Esophagus squamous epithelium (tissue), 5 donors: ENCODE measurements around the gene SCMH1. TPM values are rescaled to one million over a fixed set of nuclear protein-coding genes. Genes with fewer than 3 reads are reported as not detected.
A peak's percentile ranks its signal among the peaks of the same experiment; 100 is the strongest.
"Not testable (repeated sequence)": the region's sequence is repeated elsewhere in the genome, so short reads cannot be mapped to it uniquely, and the experiment has no call there.

Experiments used
- DNase-seq: peaks from one replicate; lab custom pipeline; 2025; lab: John Stamatoyannopoulos, UW
- H3K27ac ChIP-seq, 4 donors: fragments of 200-600 bp; sonication (generic); one replicate each; pipeline ENCODE4 v1.5.1; 2016 to 2019; ENCODE audit warnings: mild to moderate bottlenecking in 1 of 4
- H3K27me3 ChIP-seq, 4 donors: fragments of 200-600 bp; sonication (generic); 1 replicate in 3 of 4; 2 replicates in 1 of 4; pipeline versions ENCODE4 v1.5.1 to v1.6.0; 2017 to 2021; ENCODE audit warnings: antibody characterized with exemption in 1 of 4
- H3K36me3 ChIP-seq, 3 donors: fragments of 200-600 bp; sonication (generic); one replicate each; pipeline ENCODE4 v1.5.1; 2016 to 2019
- H3K4me1 ChIP-seq, 3 donors: fragments of 200-600 bp; sonication (generic); one replicate each; pipeline ENCODE4 v1.5.1; 2017 to 2019
- H3K4me3 ChIP-seq, 4 donors: fragments of 200-600 bp; sonication (generic); 1 replicate in 3 of 4; 2 replicates in 1 of 4; pipeline ENCODE4 v1.5.1; 2016 to 2019; ENCODE audit warnings: mild to moderate bottlenecking in 2 of 4, moderate library complexity in 1 of 4
- H3K9me3 ChIP-seq, 3 donors: fragments of 200-600 bp; sonication (generic); one replicate each; pipeline ENCODE4 v1.5.1; 2016 to 2019
- CTCF ChIP-seq, 6 experiments: fragments of 450-650 bp in 4 of 6; fragments of 200-600 bp in 2 of 6; sonication (generic) in 2 of 6; IDR thresholded peaks; one replicate each; pipeline ENCODE4 v1.5.1; 2016 to 2019; ENCODE audit warnings: antibody characterized with exemption in 6 of 6, mild to moderate bottlenecking in 4 of 6, moderate library complexity in 4 of 6
- POLR2A ChIP-seq, 4 donors: fragments of 450-650 bp; IDR thresholded peaks; one replicate each; pipeline ENCODE4 v1.6.1; 2017; ENCODE audit warnings: antibody characterized with exemption in 4 of 4, mild to moderate bottlenecking in 4 of 4, moderate library complexity in 3 of 4
- WGBS, 2 donors: methylation state at CpG; one replicate each; pipeline ENCODE4 v1.1.5; 2018; 5-methylcytosine and 5-hydroxymethylcytosine counted together
- intact Hi-C: fragments of 100-400 bp; cut with DNase I; formaldehyde crosslinking; loops from one replicate; pipeline ENCODE4 v1.15.0; 2022
- total RNA-seq, 4 donors: library from RNA; depleted of rRNA; stranded (reverse); fragments of >200 nt; gene quantifications; one replicate each; pipeline ENCODE4 v1.1.0, GENCODE V29; 2016
- donor health status: DM: yes; HTN: yes; CAD: no.

The SCMH1 gene
- total RNA-seq, 4 donors from 2014 or later = 4.4 to 46.9 (median 16.3) TPM

- Histone ChIP-seq H3K27ac (no peak overlapping the region), H3K4me3 (no peak overlapping the region), H3K4me1 (no peaks in the 10 kb centered on the region), H3K36me3 (peaks cover 0 to 24% (median 0%) of the 10 kb centered on the region in 3 donors), H3K9me3 (peaks cover 0 to 6% (median 2%) of the 10 kb centered on the region in 3 donors), H3K27me3 (no peaks in the 10 kb centered on the region)
- DNase-seq = no peak
- TF ChIP-seq CTCF (IDR thresholded peaks at IDR 0.05) = no peak
- no peak for TF ChIP-seq POLR2A (IDR thresholded peaks at IDR 0.05)
- WGBS, 2 donors = 80 to 88% methylated on average over 1 of the region's 1 CpG
- intact Hi-C loops = no loop called here
Observed at GRCh38 chr1:41135196-41135947, 106.7 kb downstream of the SCMH1 start.

DNA sequence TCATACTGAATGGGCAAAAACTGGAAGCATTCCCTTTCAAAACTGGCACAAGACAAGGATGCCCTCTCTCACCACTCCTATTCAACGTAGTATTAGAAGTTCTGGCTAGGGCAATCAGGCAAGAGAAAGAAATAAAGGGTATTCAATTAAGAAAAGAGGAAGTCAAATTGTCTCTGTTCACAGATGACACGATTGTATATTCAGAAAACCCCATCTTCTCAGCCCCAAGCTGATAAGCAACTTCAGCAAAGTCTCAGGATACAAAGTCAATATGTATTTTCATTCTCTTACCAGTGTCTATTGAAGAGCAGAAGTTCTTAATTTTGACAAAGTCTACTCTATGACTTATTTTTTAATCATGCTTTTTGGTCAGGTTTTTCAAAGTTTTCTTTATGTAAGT, 107.8 kb downstream of the SCMH1 start:
- H3K27ac ChIP-seq, H3K4me1 ChIP-seq, H3K9me3 ChIP-seq, intact Hi-C loops, H3K27me3 ChIP-seq, DNase-seq, H3K4me3 ChIP-seq: not testable (repeated sequence)
- peaks cover 0 to 14% (median 0%) of the 10 kb centered on the region in 3 donors for H3K36me3 ChIP-seq
- WGBS, 2 donors = 85 to 88% methylated on average over 2 of the region's 2 CpGs

GRCh38 chr1:41122851-41123518, 119.1 kb downstream of the SCMH1 start:
- Histone ChIP-seq H3K36me3 (no peaks in the 10 kb centered on the region), H3K27ac (no peak overlapping the region), H3K4me3 (no peak overlapping the region), H3K27me3 (no peaks in the 10 kb centered on the region), H3K4me1 (peaks cover 0 to 12% (median 3%) of the 10 kb centered on the region in 3 donors), H3K9me3 (no peaks in the 10 kb centered on the region)
- WGBS, 2 donors = 37 to 61% methylated on average over 5 to 8 of the region's 8 CpGs
- intact Hi-C loops = no loop called here
- TF ChIP-seq CTCF (IDR thresholded peaks at IDR 0.05) (peak in 5 of 6 experiments; percentile 43 to 82 (median 66)), POLR2A (IDR thresholded peaks at IDR 0.05) (no peak)
- DNase-seq = no peak

DNA sequence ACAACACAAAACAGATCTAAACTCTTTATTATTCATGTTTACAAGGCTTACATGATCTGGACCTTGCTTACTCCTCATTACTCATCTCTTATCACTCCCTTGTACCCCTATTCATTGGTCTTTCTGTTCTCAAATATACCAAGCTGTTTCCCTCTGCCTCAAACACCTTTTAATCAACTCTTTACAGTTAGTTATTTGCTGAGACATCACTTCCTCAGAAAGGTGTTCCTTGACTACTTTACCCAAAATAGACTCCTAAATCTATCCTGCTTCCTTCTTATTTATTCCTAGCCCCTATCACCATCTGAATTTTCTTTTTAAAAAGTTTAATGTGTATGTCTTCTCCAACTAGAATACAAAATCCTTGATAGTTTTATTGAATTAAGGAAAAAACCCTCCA, 120.0 kb downstream of the SCMH1 start:
- no peak for TF ChIP-seq POLR2A (IDR thresholded peaks at IDR 0.05)
- TF ChIP-seq CTCF (IDR thresholded peaks at IDR 0.05) = no peak
- no peak for DNase-seq
- Histone ChIP-seq H3K27me3 (no peaks in the 10 kb centered on the region), H3K27ac (no peak overlapping the region), H3K4me1 (peaks cover 0 to 12% (median 3%) of the 10 kb centered on the region in 3 donors), H3K36me3 (no peaks in the 10 kb centered on the region), H3K9me3 (no peaks in the 10 kb centered on the region), H3K4me3 (no peak overlapping the region)
- intact Hi-C loops = no loop called here

DNA sequence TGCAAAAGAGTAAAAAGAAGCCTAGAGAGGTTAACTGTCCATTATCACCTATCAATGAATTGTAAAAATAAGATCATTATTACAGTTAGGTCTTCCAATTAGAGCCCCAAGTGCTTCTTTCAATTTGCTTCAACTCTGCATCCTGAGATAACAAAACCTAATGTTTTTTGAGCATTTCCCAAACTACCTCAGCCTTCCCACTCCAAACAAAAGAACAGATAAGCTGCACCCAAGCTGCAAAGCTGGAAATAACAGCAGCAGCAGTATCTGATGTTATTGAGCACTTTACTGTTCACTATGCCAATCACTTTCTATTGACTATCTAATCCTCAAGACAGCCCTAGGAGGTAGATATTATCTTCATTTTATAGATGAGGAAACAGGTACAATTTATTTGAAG, 123.5 kb downstream of the SCMH1 start:
- H3K27me3 ChIP-seq = no peaks in the 10 kb centered on the region
- intact Hi-C loops = no loop called here
- H3K4me3 ChIP-seq = no peak overlapping the region
- DNase-seq = no peak
- peaks cover 0 to 10% (median 3%) of the 10 kb centered on the region in 3 donors for H3K4me1 ChIP-seq
- no peak for TF ChIP-seq POLR2A (IDR thresholded peaks at IDR 0.05)
- TF ChIP-seq CTCF (IDR thresholded peaks at IDR 0.05) = no peak
- no peaks in the 10 kb centered on the region for H3K9me3 ChIP-seq
- H3K36me3 ChIP-seq = peaks cover 0 to 17% (median 0%) of the 10 kb centered on the region in 3 donors
- no peak overlapping the region for H3K27ac ChIP-seq

DNA sequence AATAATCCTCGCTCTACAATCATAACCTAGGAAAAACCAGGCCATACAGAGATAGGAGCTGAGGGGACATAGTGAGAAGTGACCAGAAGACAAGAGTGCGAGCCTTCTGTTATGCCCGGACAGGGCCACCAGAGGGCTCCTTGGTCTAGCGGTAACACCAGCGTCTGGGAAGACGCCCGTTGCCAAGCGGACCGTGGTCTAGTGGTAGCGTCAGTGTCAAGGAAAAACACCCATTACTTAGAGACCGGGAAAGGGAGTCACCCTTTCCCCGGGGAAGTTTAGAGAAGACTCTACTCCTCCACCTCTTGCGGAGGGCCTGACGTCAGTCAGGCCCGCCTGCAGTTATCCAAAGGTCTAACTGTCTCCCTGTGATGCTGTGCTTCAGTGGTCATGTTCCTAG, 124.9 kb downstream of the SCMH1 start:
- H3K4me1 ChIP-seq, H3K4me3 ChIP-seq, H3K27ac ChIP-seq, H3K27me3 ChIP-seq, H3K9me3 ChIP-seq, DNase-seq, intact Hi-C loops: not testable (repeated sequence)
- 83 to 89% methylated on average over 6 to 9 of the region's 15 CpGs for WGBS, 2 donors
- peaks cover 0 to 30% (median 0%) of the 10 kb centered on the region in 3 donors for H3K36me3 ChIP-seq
